H54 (cell line): ENCODE data around the gene CACNA2D3.

Experiments
- DNase-seq: peaks from one replicate; pipeline ENCODE4 v3.0.0; 2011; ENCODE audit warnings: low spot score, mixed read lengths; ENCODE audit not compliant: insufficient read length
- FAIRE-seq: peaks from 3 replicates; lab custom pipeline; 2011; peaks lifted over from hg19 to GRCh38; lab: Jason Lieb, UNC
- POLR2A ChIP-seq: IDR thresholded peaks from 2 replicates; pipeline ENCODE4 v1.6.1; 2011; ENCODE audit warnings: low read depth, mild to moderate bottlenecking, low read length

CACNA2D3 gene

GRCh38 chr3:54801977-54802376 is 679.6 kb downstream of the CACNA2D3 start:
- no peak for DNase-seq
- TF ChIP-seq POLR2A, result no peak
- no peak for FAIRE-seq

GRCh38 chr3:54810401-54810800 is 688.0 kb downstream of the CACNA2D3 start:
- TF ChIP-seq POLR2A, result no peak
- DNase-seq, result no peak
- FAIRE-seq, result no peak

DNA sequence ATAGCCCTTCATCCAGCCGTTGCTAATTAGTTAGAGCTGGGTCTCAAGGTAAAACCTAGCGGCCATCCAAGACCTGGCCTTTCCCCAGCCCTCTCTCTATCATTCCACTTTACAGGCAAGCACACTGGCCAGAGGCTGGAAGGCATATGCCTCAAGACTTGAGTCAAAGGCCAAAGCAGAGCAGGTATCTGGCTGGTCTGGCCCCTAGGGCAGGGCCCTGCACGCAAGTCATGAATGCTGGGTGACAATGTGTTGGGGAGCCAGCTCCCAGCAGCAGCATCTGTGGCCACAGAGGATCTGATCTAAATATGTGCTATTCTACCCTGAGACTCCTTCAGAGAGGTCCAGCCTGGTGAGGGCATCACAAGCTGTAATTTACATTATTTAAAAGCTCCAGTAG is 691.9 kb downstream of the CACNA2D3 start:
- no peak for TF ChIP-seq POLR2A
- FAIRE-seq, result no peak
- DNase-seq, result no peak

- DNase-seq (no peak), FAIRE-seq (no peak)
- no peak for TF ChIP-seq POLR2A
Measured at GRCh38 chr3:54817628-54818027, 695.3 kb downstream of the CACNA2D3 start.

DNA sequence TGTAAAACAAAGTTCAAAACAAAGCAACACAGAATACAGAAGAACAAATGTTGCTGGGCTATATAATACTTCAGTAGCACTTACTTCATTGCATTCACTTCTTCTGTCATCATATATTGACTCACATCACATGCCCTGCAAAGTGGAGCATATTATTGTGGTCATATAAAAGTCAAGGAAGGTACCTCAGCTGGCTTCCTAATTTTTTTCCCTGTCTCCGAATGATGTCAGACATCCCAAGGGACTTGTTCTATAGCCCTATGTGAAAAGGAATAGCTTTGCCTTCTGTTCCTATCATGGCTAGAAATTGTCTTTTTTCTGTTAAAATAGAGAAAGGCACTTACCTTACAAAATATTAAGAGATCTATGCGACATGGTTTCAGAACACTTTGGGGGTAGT is 696.1 kb downstream of the CACNA2D3 start:
- DNase-seq, result no peak
- TF ChIP-seq POLR2A, result no peak

GRCh38 chr3:54818942-54819341 is 696.6 kb downstream of the CACNA2D3 start:
- no peak for DNase-seq
- no peak for FAIRE-seq
- TF ChIP-seq POLR2A, result no peak

More for the DNA sequence above, 696.1 kb downstream of the CACNA2D3 start:
- no peak for FAIRE-seq

- no peak for FAIRE-seq
- DNase-seq, result no peak
- no peak for TF ChIP-seq POLR2A
Measured at GRCh38 chr3:54819946-54820345, 697.6 kb downstream of the CACNA2D3 start.

- no peak for TF ChIP-seq POLR2A
- no peak for DNase-seq
- FAIRE-seq, result no peak
Measured at GRCh38 chr3:54822206-54822605, 699.9 kb downstream of the CACNA2D3 start.

GRCh38 chr3:54826251-54826691 is 703.9 kb downstream of the CACNA2D3 start:
- TF ChIP-seq POLR2A, result no peak
- FAIRE-seq (no peak), DNase-seq (no peak)

- TF ChIP-seq POLR2A, result no peak
- DNase-seq (no peak), FAIRE-seq (no peak)
Measured at GRCh38 chr3:54827056-54827687, 704.8 kb downstream of the CACNA2D3 start.

DNA sequence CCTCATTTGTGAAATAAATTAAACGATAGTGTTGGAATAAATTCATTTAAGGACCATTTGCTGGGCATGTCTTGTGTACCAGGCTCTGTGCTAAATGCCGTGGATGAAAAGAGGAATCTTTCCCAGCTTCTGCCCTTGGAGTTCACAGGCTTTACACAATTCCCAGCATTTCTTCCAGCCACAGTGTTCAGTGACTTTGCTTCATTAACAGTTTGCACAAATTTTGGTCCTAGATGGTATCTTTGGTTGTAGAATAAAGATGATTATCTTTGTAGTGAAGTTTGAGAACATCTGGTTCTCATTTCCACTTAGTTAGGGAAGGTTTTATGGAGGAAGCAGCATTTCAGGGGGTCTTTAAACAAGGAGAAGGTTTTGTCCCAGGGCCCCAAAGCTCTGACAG is 705.4 kb downstream of the CACNA2D3 start:
- no peak for TF ChIP-seq POLR2A
- FAIRE-seq, result no peak
- DNase-seq, result no peak

DNA sequence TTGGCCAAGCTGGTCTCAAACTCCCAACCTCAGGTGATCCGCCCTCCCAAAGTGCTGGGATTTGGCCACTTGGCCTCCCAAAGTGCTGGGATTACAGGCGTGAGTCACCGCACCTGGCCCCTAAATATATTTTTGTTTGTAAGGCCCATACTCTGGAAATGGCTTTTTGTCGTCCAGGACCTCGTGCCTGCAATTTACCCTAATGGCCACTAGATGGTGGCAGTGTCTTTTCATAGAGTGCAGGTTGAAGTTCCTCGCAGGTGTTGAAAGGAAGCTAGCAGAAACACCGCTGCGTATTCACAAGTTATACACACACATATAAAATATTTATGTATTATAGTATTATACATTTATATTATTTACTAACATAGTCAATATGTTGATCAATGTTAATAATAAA is 708.3 kb downstream of the CACNA2D3 start:
- FAIRE-seq, result no peak

GRCh38 chr3:54831112-54831511 is 708.8 kb downstream of the CACNA2D3 start:
- FAIRE-seq (no peak), DNase-seq (no peak)
- TF ChIP-seq POLR2A, result no peak

More for the DNA sequence above, 708.3 kb downstream of the CACNA2D3 start:
- TF ChIP-seq POLR2A, result no peak
- DNase-seq, result peak; percentile 18

DNA sequence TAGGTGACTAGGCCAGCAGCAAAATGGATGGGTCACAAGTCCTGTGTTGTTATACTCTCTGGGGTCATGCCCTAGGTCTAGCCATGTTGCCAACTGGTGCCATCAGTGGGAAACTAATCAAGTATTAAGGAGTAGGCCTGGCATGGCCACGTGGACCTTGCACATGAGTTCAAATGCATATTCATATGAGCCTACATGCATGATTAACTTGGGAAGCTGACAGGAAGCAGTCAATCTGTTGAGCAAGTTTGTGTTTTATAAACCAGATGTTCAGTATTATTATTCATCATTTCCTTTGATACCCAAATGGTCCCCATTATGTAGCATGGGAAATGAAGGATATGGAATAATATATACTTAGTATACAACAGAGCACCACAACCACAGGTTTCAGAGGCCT is 710.5 kb downstream of the CACNA2D3 start:
- no peak for TF ChIP-seq POLR2A
- no peak for FAIRE-seq

GRCh38 chr3:54835701-54836100 is 713.3 kb downstream of the CACNA2D3 start:
- no peak for TF ChIP-seq POLR2A
- no peak for FAIRE-seq
- DNase-seq, result no peak

More for the DNA sequence above, 710.5 kb downstream of the CACNA2D3 start:
- no peak for DNase-seq
